ENCODE data around the gene RAD9A.

Gene RAD9A

GRCh38 chr11:67431346-67432249, 39.8 kb downstream of the RAD9A start:
- TF ChIP-seq, protein P1, sequence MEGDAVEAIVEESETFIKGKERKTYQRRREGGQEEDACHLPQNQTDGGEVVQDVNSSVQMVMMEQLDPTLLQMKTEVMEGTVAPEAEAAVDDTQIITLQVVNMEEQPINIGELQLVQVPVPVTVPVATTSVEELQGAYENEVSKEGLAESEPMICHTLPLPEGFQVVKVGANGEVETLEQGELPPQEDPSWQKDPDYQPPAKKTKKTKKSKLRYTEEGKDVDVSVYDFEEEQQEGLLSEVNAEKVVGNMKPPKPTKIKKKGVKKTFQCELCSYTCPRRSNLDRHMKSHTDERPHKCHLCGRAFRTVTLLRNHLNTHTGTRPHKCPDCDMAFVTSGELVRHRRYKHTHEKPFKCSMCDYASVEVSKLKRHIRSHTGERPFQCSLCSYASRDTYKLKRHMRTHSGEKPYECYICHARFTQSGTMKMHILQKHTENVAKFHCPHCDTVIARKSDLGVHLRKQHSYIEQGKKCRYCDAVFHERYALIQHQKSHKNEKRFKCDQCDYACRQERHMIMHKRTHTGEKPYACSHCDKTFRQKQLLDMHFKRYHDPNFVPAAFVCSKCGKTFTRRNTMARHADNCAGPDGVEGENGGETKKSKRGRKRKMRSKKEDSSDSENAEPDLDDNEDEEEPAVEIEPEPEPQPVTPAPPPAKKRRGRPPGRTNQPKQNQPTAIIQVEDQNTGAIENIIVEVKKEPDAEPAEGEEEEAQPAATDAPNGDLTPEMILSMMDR (IDR thresholded peaks at IDR 0.05; ENCODE audit: control insufficient read depth, extremely low read depth, insufficient read depth) = no peak
- DNase-seq (ENCODE audit: low read depth) = no peak
- no peak overlapping the region for H3K4me3 ChIP-seq (ENCODE audit: low read depth, low read length)

GRCh38 chr11:67432655-67433349, 41.0 kb downstream of the RAD9A start:
- no peak for DNase-seq (ENCODE audit: low read depth)
- TF ChIP-seq, protein P1 (IDR thresholded peaks at IDR 0.05; ENCODE audit: control insufficient read depth, extremely low read depth, insufficient read depth) = no peak
- H3K4me3 ChIP-seq (ENCODE audit: low read depth, low read length) = no peak overlapping the region

DNA sequence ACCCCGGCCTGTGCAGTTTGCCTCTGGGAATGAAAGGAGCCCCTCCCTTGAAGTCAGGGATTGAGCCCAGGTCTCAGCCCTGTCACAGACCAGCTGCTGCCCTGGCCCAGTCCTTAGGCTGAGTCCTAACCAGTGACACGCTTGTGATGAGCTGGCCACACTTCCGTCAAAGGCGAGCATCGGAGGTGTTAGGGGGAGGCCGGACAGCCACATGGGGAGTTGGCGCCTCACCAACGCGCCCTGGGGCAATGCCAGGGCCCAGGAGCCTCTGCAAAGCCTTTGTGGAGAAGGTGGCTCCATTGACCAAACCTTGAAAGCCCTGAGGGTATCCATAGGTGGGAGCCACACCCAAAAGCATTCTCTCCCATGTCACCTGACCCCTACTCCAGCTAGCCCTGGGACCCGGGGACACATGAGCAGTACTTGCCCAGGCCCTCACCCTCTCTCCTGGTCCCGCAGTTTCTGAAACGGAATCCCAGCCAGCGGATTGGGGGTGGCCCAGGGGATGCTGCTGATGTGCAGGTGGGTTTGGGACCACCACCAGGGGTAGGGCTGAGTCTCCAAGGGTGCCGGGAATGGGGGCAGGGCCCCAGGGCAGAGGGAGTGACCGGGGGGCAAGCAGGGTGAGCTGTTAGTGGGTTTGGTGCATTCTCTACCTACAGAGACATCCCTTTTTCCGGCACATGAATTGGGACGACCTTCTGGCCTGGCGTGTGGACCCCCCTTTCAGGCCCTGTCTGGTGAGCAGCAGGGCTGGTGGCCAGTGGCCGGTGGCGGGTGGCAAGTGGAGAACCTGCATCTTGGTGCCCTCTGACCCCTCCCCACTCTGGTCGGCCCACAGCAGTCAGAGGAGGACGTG, 42.0 kb downstream of the RAD9A start:
- TF ChIP-seq, protein P1 (IDR thresholded peaks at IDR 0.05; ENCODE audit: control insufficient read depth, extremely low read depth, insufficient read depth) = no peak

GRCh38 chr11:67434395-67434881, 42.7 kb downstream of the RAD9A start:
- no peak for DNase-seq (ENCODE audit: low read depth)
- TF ChIP-seq, protein P1 (IDR thresholded peaks at IDR 0.05; ENCODE audit: control insufficient read depth, extremely low read depth, insufficient read depth) = no peak
- H3K4me3 ChIP-seq (ENCODE audit: low read depth, low read length) = no peak overlapping the region

More for the DNA sequence above, 42.0 kb downstream of the RAD9A start:
- H3K4me3 ChIP-seq (ENCODE audit: low read depth, low read length) = no peak overlapping the region
- DNase-seq (ENCODE audit: low read depth) = no peak

DNA sequence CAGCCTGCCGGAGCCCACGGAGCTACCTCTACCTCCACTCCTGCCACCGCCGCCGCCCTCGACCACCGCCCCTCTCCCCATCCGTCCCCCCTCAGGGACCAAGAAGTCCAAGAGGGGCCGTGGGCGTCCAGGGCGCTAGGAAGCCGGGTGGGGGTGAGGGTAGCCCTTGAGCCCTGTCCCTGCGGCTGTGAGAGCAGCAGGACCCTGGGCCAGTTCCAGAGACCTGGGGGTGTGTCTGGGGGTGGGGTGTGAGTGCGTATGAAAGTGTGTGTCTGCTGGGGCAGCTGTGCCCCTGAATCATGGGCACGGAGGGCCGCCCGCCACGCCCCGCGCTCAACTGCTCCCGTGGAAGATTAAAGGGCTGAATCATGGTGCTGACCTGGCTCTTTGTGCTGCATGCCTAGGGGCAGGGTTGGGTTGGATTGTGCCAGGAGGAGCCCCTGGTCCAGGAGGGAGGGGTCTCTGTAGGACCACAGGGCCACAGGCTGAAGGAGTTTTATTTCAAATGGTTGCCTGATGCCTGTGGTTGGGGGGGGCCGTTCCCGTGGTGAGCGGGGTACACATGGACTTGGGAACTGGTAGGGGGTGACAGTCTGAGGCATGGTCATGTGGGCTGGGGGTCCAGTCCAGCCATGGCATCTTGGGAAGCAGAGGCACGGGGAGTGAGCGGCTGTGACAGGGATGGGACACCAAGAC, 43.4 kb downstream of the RAD9A start:
- TF ChIP-seq, protein P1 (IDR thresholded peaks at IDR 0.05; ENCODE audit: control insufficient read depth, extremely low read depth, insufficient read depth) = no peak
- H3K4me3 ChIP-seq (ENCODE audit: low read depth, low read length) = no peak overlapping the region
- no peak for DNase-seq (ENCODE audit: low read depth)

Data from LNCaP clone FGC (cell line).